OCI-LY7 (cell line): ENCODE measurements around the gene PSG3.
"Not testable (repeated sequence)": the region's sequence is repeated elsewhere in the genome, so short reads cannot be mapped to it uniquely, and the experiment has no call there.

Experiments used
- EZH2phosphoT487 ChIP-seq: fragments of 200-600 bp; sonication (generic); IDR thresholded peaks from 2 replicates; pipeline ENCODE4 v1.6.1; 2018; ENCODE audit warnings: low read depth, borderline replicate concordance, mild to moderate bottlenecking, mixed run types, antibody characterized with exemption, low read length, moderate library complexity, mixed read lengths
- TF ChIP-seq, protein P1 (sequence below): fragments of 200-600 bp; sonication (generic); conservative IDR thresholded peaks from 2 replicates; pipeline ENCODE4 v1.5.1; 2014; ENCODE audit warnings: mild to moderate bottlenecking, antibody characterized with exemption, low read length, moderate library complexity, mixed read lengths

DNA sequence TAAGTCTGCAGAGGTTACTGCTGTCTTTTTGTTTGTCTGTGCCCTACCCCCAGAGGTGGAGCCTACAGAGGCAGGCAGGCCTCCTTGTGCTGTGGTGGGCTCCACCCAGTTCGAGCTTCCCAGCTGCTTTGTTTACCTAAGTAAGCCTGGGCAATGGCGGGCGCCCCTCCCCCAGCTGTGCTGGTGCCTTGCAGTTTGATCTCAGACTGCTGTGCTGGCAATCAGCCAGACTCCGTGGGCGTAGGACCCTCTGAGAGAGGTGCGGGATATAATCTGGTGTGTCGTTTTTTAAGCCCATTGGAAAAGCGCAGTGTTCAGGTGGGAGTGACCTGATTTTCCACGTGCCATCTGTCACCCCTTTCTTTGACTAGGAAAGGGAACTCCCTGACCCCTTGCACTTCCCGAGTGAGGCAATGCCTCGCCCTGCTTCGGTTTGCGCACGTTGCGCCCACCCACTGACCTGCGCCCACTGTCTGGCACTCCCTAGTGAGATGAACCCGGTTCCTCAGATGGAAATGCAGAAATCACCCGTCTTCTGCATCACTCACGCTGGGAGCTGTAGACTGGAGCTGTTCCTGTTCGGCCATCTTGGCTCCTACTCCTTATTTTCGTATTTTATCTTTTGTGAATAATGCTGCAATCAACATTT lies 34.4 kb upstream of the PSG3 start:
- TF ChIP-seq, protein P1, sequence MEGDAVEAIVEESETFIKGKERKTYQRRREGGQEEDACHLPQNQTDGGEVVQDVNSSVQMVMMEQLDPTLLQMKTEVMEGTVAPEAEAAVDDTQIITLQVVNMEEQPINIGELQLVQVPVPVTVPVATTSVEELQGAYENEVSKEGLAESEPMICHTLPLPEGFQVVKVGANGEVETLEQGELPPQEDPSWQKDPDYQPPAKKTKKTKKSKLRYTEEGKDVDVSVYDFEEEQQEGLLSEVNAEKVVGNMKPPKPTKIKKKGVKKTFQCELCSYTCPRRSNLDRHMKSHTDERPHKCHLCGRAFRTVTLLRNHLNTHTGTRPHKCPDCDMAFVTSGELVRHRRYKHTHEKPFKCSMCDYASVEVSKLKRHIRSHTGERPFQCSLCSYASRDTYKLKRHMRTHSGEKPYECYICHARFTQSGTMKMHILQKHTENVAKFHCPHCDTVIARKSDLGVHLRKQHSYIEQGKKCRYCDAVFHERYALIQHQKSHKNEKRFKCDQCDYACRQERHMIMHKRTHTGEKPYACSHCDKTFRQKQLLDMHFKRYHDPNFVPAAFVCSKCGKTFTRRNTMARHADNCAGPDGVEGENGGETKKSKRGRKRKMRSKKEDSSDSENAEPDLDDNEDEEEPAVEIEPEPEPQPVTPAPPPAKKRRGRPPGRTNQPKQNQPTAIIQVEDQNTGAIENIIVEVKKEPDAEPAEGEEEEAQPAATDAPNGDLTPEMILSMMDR: not testable (repeated sequence)
- TF ChIP-seq EZH2phosphoT487: not testable (repeated sequence)
